PC-9 (cell line): Measurements from ENCODE around the gene AEN.

ENCODE experiments used
- EZH2 ChIP-seq: fragments of 200-600 bp; sonication (generic); IDR thresholded peaks from 2 replicates; pipeline ENCODE4 v1.8.0; 2017; ENCODE audit warnings: antibody characterized with exemption, low read depth
- TF ChIP-seq, protein P1 (sequence below): fragments of 200-600 bp; sonication (generic); conservative IDR thresholded peaks from 2 replicates; pipeline ENCODE4 v1.6.1; 2017; ENCODE audit warnings: mixed run types, antibody characterized with exemption, mild to moderate bottlenecking, moderate library complexity

DNA sequence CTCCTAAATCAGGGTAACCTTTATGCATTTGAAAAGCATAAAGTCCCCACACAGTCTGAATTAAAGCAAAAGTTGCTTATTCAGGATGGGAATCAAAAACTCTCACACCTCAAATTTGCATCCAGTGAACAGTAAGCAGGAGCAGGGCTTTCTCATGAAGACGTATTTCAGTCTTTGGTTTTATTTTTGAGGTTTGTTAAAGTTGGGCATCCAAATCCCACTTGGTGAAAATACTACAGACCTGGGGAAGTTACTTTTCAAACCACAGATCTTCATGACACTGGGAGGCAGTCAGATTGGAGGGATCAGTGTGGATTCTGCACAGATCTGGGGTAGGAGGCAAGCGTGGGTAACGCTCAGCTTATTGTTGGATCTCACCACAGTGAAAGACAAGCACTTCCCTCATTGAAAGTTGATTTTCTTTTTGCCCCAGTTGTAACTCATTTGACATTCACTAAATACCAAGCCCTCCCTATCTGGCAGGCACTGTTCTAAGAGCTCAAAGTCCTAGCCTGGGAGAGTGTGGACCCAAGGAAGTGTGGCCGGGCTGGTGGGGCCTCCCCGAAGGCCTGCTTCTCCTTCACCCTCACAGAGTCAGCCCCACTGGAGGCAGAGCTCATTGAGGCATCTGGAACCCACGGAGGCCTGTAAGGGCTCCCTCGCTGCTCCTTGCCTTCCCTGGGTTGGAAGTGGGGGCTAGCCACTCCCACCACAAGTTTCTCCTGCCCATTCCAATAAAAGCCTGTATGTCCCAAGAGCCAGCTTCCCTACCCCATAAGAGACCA lies 16.9 kb downstream of the AEN start:
- TF ChIP-seq, protein P1, sequence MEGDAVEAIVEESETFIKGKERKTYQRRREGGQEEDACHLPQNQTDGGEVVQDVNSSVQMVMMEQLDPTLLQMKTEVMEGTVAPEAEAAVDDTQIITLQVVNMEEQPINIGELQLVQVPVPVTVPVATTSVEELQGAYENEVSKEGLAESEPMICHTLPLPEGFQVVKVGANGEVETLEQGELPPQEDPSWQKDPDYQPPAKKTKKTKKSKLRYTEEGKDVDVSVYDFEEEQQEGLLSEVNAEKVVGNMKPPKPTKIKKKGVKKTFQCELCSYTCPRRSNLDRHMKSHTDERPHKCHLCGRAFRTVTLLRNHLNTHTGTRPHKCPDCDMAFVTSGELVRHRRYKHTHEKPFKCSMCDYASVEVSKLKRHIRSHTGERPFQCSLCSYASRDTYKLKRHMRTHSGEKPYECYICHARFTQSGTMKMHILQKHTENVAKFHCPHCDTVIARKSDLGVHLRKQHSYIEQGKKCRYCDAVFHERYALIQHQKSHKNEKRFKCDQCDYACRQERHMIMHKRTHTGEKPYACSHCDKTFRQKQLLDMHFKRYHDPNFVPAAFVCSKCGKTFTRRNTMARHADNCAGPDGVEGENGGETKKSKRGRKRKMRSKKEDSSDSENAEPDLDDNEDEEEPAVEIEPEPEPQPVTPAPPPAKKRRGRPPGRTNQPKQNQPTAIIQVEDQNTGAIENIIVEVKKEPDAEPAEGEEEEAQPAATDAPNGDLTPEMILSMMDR, result no peak
- TF ChIP-seq EZH2, result no peak
